Memory B cell (primary cell): ENCODE data around the gene ZNF789.
"Not testable (repeated sequence)": the region's sequence is repeated elsewhere in the genome, so short reads cannot be mapped to it uniquely, and the experiment has no call there.

Experiments
- ATAC-seq: fragments of 150-1000 bp; cut with Tn5 transposase; 2 replicates; pipeline ENCODE4 v1.10.0; 2021; ENCODE audit warnings: low read depth, mild to moderate bottlenecking, moderate library complexity
- DNase-seq, 2 donors: peaks; one replicate each; pipeline ENCODE4 v3.0.0; 2022; ENCODE audit warnings: low spot score in 2 of 2
- H3K27ac Mint-ChIP-seq: one replicate; pipeline ENCODE4 v1.8.0; 2022; ENCODE audit warnings: mild to moderate bottlenecking, moderate library complexity, mixed read lengths
- H3K27me3 Mint-ChIP-seq: one replicate; pipeline ENCODE4 v1.8.0; 2022; ENCODE audit warnings: mixed read lengths
- H3K36me3 Mint-ChIP-seq: one replicate; pipeline ENCODE4 v1.8.0; 2022; ENCODE audit warnings: mild to moderate bottlenecking, mixed read lengths
- H3K4me1 Mint-ChIP-seq: one replicate; pipeline ENCODE4 v1.8.0; 2022; ENCODE audit warnings: mixed read lengths
- H3K4me3 Mint-ChIP-seq: one replicate; pipeline ENCODE4 v1.8.0; 2022; ENCODE audit warnings: mild to moderate bottlenecking, moderate library complexity, mixed read lengths
- H3K9me3 Mint-ChIP-seq: one replicate; pipeline ENCODE4 v1.8.0; 2022; ENCODE audit warnings: mixed read lengths

ZNF789 gene

GRCh38 chr7:99472561-99473314 lies at the start of gene ZNF789:
Gene ZNF789, plus strand, starts transcription at chr7:99472890. Its CDS starts 3,567 bp downstream, at chr7:99476457.
- H3K4me1 Mint-ChIP-seq = peaks cover 11% of the 10 kb centered on the region
- no peaks in the 10 kb centered on the region for H3K27me3 Mint-ChIP-seq
- H3K4me3 Mint-ChIP-seq = peak within 1 kb of the TSS; percentile 96
- DNase-seq (peak; percentile 87 to 95), ATAC-seq (peak; percentile 95)
- peaks cover 3% of the 10 kb centered on the region for H3K36me3 Mint-ChIP-seq
- H3K27ac Mint-ChIP-seq = peak within 1 kb of the TSS; percentile 77
- no peaks in the 10 kb centered on the region for H3K9me3 Mint-ChIP-seq

- no peaks in the 10 kb centered on the region for H3K4me1 Mint-ChIP-seq
- H3K9me3 Mint-ChIP-seq = no peaks in the 10 kb centered on the region
- H3K27me3 Mint-ChIP-seq = no peaks in the 10 kb centered on the region
- DNase-seq (no peak), ATAC-seq (no peak)
- no peak overlapping the region for H3K4me3 Mint-ChIP-seq
- H3K36me3 Mint-ChIP-seq = peaks cover 10% of the 10 kb centered on the region
- H3K27ac Mint-ChIP-seq = no peak overlapping the region
These were observed 47.6 kb upstream of the ZNF789 start for GRCh38 chr7:99424932-99425730.

GRCh38 chr7:99428972-99429566 lies 43.6 kb upstream of the ZNF789 start:
- H3K36me3 Mint-ChIP-seq = peaks cover 15% of the 10 kb centered on the region
- DNase-seq (no peak), ATAC-seq (no peak)
- no peak overlapping the region for H3K27ac Mint-ChIP-seq
- H3K4me3 Mint-ChIP-seq = no peak overlapping the region
- H3K4me1 Mint-ChIP-seq = no peaks in the 10 kb centered on the region
- H3K9me3 Mint-ChIP-seq = no peaks in the 10 kb centered on the region
- H3K27me3 Mint-ChIP-seq = no peaks in the 10 kb centered on the region

- Mint-ChIP-seq H3K9me3 (no peaks in the 10 kb centered on the region), H3K4me1 (no peaks in the 10 kb centered on the region), H3K27me3 (no peaks in the 10 kb centered on the region), H3K27ac (no peak overlapping the region), H3K4me3 (no peak overlapping the region), H3K36me3 (peaks cover 15% of the 10 kb centered on the region)
- no peak for DNase-seq
- ATAC-seq = no peak
These were observed 42.9 kb upstream of the ZNF789 start for GRCh38 chr7:99429756-99430155.

- H3K4me3 Mint-ChIP-seq, DNase-seq: not testable (repeated sequence)
These were observed 40.7 kb upstream of the ZNF789 start for GRCh38 chr7:99431756-99432540.

GRCh38 chr7:99433158-99433557 lies 39.5 kb upstream of the ZNF789 start:
- Mint-ChIP-seq H3K4me3 (no peak overlapping the region), H3K27ac (no peak overlapping the region), H3K36me3 (peaks cover 11% of the 10 kb centered on the region), H3K4me1 (peaks cover 2% of the 10 kb centered on the region), H3K9me3 (no peaks in the 10 kb centered on the region), H3K27me3 (no peaks in the 10 kb centered on the region)
- no peak for DNase-seq
- no peak for ATAC-seq

More at GRCh38 chr7:99431756-99432540, 40.7 kb upstream of the ZNF789 start:
- not testable (repeated sequence) for ATAC-seq, H3K27ac Mint-ChIP-seq, H3K27me3 Mint-ChIP-seq, H3K9me3 Mint-ChIP-seq, H3K4me1 Mint-ChIP-seq
- H3K36me3 Mint-ChIP-seq = peaks cover 11% of the 10 kb centered on the region

GRCh38 chr7:99437946-99438572 lies 34.6 kb upstream of the ZNF789 start:
- Mint-ChIP-seq H3K4me1 (peaks cover 21% of the 10 kb centered on the region), H3K9me3 (no peaks in the 10 kb centered on the region), H3K4me3 (peak overlapping the region; percentile 96), H3K27me3 (no peaks in the 10 kb centered on the region), H3K36me3 (peaks cover 7% of the 10 kb centered on the region), H3K27ac (peak overlapping the region; percentile 80)
- DNase-seq (no peak), ATAC-seq (peak; percentile 15)

GRCh38 chr7:99438573-99439480 lies 33.9 kb upstream of the ZNF789 start, which contains the start of the genes CPSF4 and PTCD1:
Gene CPSF4, plus strand, starts transcription at chr7:99438943. Its CDS starts 140 bp downstream, at chr7:99439083.
Gene PTCD1, minus strand, starts transcription at chr7:99438798. Its CDS starts 3,556 bp downstream, at chr7:99435242.
- no peaks in the 10 kb centered on the region for H3K9me3 Mint-ChIP-seq
- peaks cover 23% of the 10 kb centered on the region for H3K4me1 Mint-ChIP-seq
- peak within 1 kb of the TSS; percentile 80 for H3K27ac Mint-ChIP-seq
- peak; percentile 84 for DNase-seq
- peak within 1 kb of the TSS; percentile 96 for H3K4me3 Mint-ChIP-seq
- ATAC-seq = peak; percentile 96
- peaks cover 7% of the 10 kb centered on the region for H3K36me3 Mint-ChIP-seq
- no peaks in the 10 kb centered on the region for H3K27me3 Mint-ChIP-seq

GRCh38 chr7:99440195-99440594 lies 32.5 kb upstream of the ZNF789 start:
- ATAC-seq (no peak), DNase-seq (no peak)
- Mint-ChIP-seq H3K9me3 (no peaks in the 10 kb centered on the region), H3K4me3 (peak overlapping the region; percentile 96), H3K27ac (peak overlapping the region; percentile 80), H3K36me3 (peaks cover 9% of the 10 kb centered on the region), H3K4me1 (peaks cover 28% of the 10 kb centered on the region), H3K27me3 (no peaks in the 10 kb centered on the region)

GRCh38 chr7:99446096-99446495 lies 26.6 kb upstream of the ZNF789 start:
- Mint-ChIP-seq H3K9me3 (no peaks in the 10 kb centered on the region), H3K36me3 (peaks cover 22% of the 10 kb centered on the region), H3K27ac (no peak overlapping the region), H3K4me3 (no peak overlapping the region), H3K4me1 (peaks cover 17% of the 10 kb centered on the region), H3K27me3 (no peaks in the 10 kb centered on the region)
- ATAC-seq (no peak), DNase-seq (no peak)

GRCh38 chr7:99447943-99448342 lies 24.7 kb upstream of the ZNF789 start:
- Mint-ChIP-seq H3K4me3 (no peak overlapping the region), H3K27me3 (no peaks in the 10 kb centered on the region), H3K27ac (no peak overlapping the region), H3K4me1 (peaks cover 12% of the 10 kb centered on the region), H3K9me3 (no peaks in the 10 kb centered on the region), H3K36me3 (peaks cover 20% of the 10 kb centered on the region)
- ATAC-seq (no peak), DNase-seq (no peak)

GRCh38 chr7:99448855-99449254 lies 23.8 kb upstream of the ZNF789 start:
- DNase-seq = no peak
- no peaks in the 10 kb centered on the region for H3K27me3 Mint-ChIP-seq
- peaks cover 8% of the 10 kb centered on the region for H3K4me1 Mint-ChIP-seq
- peaks cover 20% of the 10 kb centered on the region for H3K36me3 Mint-ChIP-seq
- ATAC-seq = no peak
- no peak overlapping the region for H3K27ac Mint-ChIP-seq
- H3K9me3 Mint-ChIP-seq = no peaks in the 10 kb centered on the region
- no peak overlapping the region for H3K4me3 Mint-ChIP-seq
